Panc1 (cell line): ENCODE measurements around the gene MEGF11. TPM values are rescaled to one million over a fixed set of nuclear protein-coding genes. Genes with fewer than 3 reads are reported as not detected.
"Not testable (repeated sequence)": the region's sequence is repeated elsewhere in the genome, so short reads cannot be mapped to it uniquely, and the experiment has no call there.

ENCODE experiments used
- ATAC-seq: fragments of 200-7000 bp; cut with Tn5 transposase; 2 replicates; pipeline ENCODE4 v1.9.1; 2020; ENCODE audit warnings: mild to moderate bottlenecking, moderate library complexity
- BruUV-seq: library from RNA; stranded (reverse); fragments of 400-500 nt; replicated peaks from 2 replicates; lab custom pipeline; 2021; lab: Mats Ljungman, UMichigan
- CTCF ChIA-PET: fragments of 300-600 bp; sonication (Branson Sonifier 250); formaldehyde crosslinking; loops from one replicate; lab custom pipeline; 2022; ENCODE audit warnings: antibody characterized with exemption; lab: Charles Lee
- POLR2A ChIA-PET: fragments of 300-600 bp; sonication (Branson Sonifier 250); formaldehyde crosslinking; loops from one replicate; lab custom pipeline; 2022; ENCODE audit warnings: antibody characterized with exemption; lab: Charles Lee
- DNase-seq: peaks from one replicate; pipeline ENCODE4 v3.0.0-alpha.2; 2010; ENCODE audit warnings: low read depth, low spot score
- H3K27ac ChIP-seq: 2 replicates; pipeline ENCODE4 v1.5.1; 2011; ENCODE audit warnings: mild to moderate bottlenecking, low read length, inconsistent platforms
- H3K27me3 ChIP-seq: fragments of 200-500 bp; sonication (Bioruptor generic); 2 replicates; pipeline ENCODE4 v1.6.0; 2014; ENCODE audit warnings: low read length, inconsistent platforms; ENCODE audit not compliant: control insufficient read depth, insufficient read depth
- H3K36me3 ChIP-seq: fragments of 200-500 bp; sonication (Bioruptor generic); 2 replicates; pipeline ENCODE4 v1.5.1; 2014; ENCODE audit warnings: inconsistent platforms, mild to moderate bottlenecking, low read length, moderate library complexity; ENCODE audit not compliant: control insufficient read depth, insufficient read depth
- H3K4me1 ChIP-seq: 2 replicates; pipeline ENCODE4 v1.5.1; 2011; ENCODE audit warnings: inconsistent platforms, mild to moderate bottlenecking, low read length, moderate library complexity; ENCODE audit not compliant: control insufficient read depth, insufficient read depth
- H3K4me3 ChIP-seq, 2 experiments: 2 replicates each; pipeline ENCODE4 v1.5.1; 2011 to 2012; ENCODE audit warnings: low read depth in 2 of 2, low read length in 2 of 2, mild to moderate bottlenecking in 2 of 2, inconsistent platforms in 1 of 2, moderate library complexity in 1 of 2
- H3K9me3 ChIP-seq: fragments of 200-500 bp; sonication (Bioruptor generic); 2 replicates; pipeline ENCODE4 v1.5.1; 2014; ENCODE audit warnings: low read depth, mild to moderate bottlenecking, inconsistent platforms, low read length, moderate library complexity; ENCODE audit not compliant: control insufficient read depth, insufficient read depth
- POLR2AphosphoS5 ChIP-seq: IDR thresholded peaks from 2 replicates; pipeline ENCODE4 v1.6.1; 2012; ENCODE audit warnings: mild to moderate bottlenecking, low read depth, low read length, moderate library complexity
- SIN3A ChIP-seq: IDR thresholded peaks from 2 replicates; pipeline ENCODE4 v1.6.1; 2012; ENCODE audit warnings: low read depth, mild to moderate bottlenecking, low read length, moderate library complexity, borderline replicate concordance; ENCODE audit not compliant: insufficient read depth
- TCF7L2 ChIP-seq: IDR thresholded peaks from 2 replicates; pipeline ENCODE4 v1.6.1; 2011; ENCODE audit warnings: mild to moderate bottlenecking, low read depth, low read length, inconsistent platforms
- in situ Hi-C: cut with HindIII; loops from 2 replicates; pipeline ENCODE4 v1.10.0; 2016; ENCODE audit warnings: low sequenced_read_pairs, low pct_unique_long_range_greater_than_20kb
- intact Hi-C: fragments of 100-400 bp; cut with micrococcal nuclease; formaldehyde crosslinking; loops from one replicate; pipeline ENCODE4 v1.10.0; 2022; ENCODE audit not compliant: unreplicated experiment
- total RNA-seq: library from RNA; stranded (reverse); gene quantifications from one replicate; pipeline ENCODE4 v1.2.1, GENCODE V29; 2021; ENCODE audit not compliant: unreplicated experiment
- TF ChIP-seq, protein P1 (sequence below), 2 experiments: IDR thresholded peaks; 2 replicates each; pipeline ENCODE4 v1.6.1; 2011 to 2012; ENCODE audit warnings: low read depth in 2 of 2, control low read depth in 1 of 2, low read length in 1 of 2, mild to moderate bottlenecking in 1 of 2, moderate library complexity in 1 of 2; ENCODE audit not compliant: insufficient read depth in 1 of 2
- TF ChIP-seq, protein P2 (sequence below): fragments of 450-650 bp; IDR thresholded peaks from 2 replicates; pipeline ENCODE4 v1.5.1; 2017; ENCODE audit warnings: mild to moderate bottlenecking

Gene MEGF11
- total RNA-seq, 1 experiment from 2014 or later, result 0.95 TPM

DNA sequence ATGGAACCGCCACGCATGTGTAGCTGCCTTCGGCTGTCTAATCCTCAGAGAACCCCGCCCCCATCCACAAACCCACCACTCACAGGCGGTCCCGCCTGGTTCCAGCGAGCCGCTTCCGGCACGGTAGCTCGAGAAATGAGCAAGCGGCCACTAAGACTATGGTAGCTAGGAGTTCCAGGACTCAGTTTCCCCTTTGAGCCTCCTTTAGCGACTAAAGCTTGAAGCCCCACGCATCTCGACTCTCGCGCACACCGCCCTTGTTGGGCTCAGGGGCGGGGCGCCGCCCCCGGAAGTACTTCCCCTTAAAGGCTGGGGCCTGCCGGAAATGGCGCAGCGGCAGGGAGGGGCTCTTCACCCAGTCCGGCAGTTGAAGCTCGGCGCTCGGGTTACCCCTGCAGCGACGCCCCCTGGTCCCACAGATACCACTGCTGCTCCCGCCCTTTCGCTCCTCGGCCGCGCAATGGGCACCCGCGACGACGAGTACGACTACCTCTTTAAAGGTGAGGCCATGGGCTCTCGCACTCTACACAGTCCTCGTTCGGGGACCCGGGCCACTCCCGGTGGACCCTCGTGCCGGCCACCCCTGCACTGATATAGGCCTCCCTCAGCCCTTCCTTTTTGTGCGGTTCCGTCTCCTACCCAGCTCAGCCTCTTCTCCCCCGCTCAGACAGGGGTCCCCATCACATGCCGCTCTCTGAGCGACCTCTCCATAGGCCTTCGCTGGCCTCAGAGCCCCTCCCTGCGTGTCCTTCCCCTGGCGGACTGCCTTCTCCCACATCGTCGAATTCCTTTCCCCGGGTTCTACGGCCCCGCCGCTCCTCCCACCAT, 384.2 kb downstream of the MEGF11 start, which contains the start of gene RAB11A:
Gene RAB11A (plus strand): TSS at position 366 of the 828 bp plus-strand sequence. CDS start 95 bp downstream, at position 461.
- ATAC-seq (peak; percentile 97), DNase-seq (peak; percentile 71)
- Histone ChIP-seq H3K27me3 (no peaks in the 10 kb centered on the region), H3K4me3 (peak within 1 kb of the TSS; percentile 76 to 98), H3K9me3 (no peaks in the 10 kb centered on the region), H3K4me1 (peaks cover 2% of the 10 kb centered on the region; the same call in 1 of the 2 replicates), H3K36me3 (no peaks in the 10 kb centered on the region; the same call in 1 of the 2 replicates), H3K27ac (peak within 1 kb of the TSS; percentile 91)
- intact Hi-C loops, result no loop called here
- TF ChIP-seq SIN3A (peak; percentile 80; the same call in 1 of the 2 replicates), TCF7L2 (peak; percentile 22; the same call in 1 of the 2 replicates), POLR2AphosphoS5 (peak; percentile 99)
- TF ChIP-seq, protein P1, sequence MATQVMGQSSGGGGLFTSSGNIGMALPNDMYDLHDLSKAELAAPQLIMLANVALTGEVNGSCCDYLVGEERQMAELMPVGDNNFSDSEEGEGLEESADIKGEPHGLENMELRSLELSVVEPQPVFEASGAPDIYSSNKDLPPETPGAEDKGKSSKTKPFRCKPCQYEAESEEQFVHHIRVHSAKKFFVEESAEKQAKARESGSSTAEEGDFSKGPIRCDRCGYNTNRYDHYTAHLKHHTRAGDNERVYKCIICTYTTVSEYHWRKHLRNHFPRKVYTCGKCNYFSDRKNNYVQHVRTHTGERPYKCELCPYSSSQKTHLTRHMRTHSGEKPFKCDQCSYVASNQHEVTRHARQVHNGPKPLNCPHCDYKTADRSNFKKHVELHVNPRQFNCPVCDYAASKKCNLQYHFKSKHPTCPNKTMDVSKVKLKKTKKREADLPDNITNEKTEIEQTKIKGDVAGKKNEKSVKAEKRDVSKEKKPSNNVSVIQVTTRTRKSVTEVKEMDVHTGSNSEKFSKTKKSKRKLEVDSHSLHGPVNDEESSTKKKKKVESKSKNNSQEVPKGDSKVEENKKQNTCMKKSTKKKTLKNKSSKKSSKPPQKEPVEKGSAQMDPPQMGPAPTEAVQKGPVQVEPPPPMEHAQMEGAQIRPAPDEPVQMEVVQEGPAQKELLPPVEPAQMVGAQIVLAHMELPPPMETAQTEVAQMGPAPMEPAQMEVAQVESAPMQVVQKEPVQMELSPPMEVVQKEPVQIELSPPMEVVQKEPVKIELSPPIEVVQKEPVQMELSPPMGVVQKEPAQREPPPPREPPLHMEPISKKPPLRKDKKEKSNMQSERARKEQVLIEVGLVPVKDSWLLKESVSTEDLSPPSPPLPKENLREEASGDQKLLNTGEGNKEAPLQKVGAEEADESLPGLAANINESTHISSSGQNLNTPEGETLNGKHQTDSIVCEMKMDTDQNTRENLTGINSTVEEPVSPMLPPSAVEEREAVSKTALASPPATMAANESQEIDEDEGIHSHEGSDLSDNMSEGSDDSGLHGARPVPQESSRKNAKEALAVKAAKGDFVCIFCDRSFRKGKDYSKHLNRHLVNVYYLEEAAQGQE (IDR thresholded peaks at IDR 0.05; ENCODE audit: insufficient read depth in 1 of 2, low read depth in 2 of 2, low read length in 1 of 2), result no peak
- TF ChIP-seq, protein P2, sequence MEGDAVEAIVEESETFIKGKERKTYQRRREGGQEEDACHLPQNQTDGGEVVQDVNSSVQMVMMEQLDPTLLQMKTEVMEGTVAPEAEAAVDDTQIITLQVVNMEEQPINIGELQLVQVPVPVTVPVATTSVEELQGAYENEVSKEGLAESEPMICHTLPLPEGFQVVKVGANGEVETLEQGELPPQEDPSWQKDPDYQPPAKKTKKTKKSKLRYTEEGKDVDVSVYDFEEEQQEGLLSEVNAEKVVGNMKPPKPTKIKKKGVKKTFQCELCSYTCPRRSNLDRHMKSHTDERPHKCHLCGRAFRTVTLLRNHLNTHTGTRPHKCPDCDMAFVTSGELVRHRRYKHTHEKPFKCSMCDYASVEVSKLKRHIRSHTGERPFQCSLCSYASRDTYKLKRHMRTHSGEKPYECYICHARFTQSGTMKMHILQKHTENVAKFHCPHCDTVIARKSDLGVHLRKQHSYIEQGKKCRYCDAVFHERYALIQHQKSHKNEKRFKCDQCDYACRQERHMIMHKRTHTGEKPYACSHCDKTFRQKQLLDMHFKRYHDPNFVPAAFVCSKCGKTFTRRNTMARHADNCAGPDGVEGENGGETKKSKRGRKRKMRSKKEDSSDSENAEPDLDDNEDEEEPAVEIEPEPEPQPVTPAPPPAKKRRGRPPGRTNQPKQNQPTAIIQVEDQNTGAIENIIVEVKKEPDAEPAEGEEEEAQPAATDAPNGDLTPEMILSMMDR, result peak; percentile 62; the same call in 1 of the 2 replicates
- ChIA-PET CTCF (interaction anchor here (0.6 to 2.1 kb wide), 4 partner anchors 37 to 310 kb away, joined by 3 to 10 read pairs (median 4); no protein-coding TSS in a partner anchor), POLR2A (interaction anchor here (0.5 to 1.2 kb wide), 7 partner anchors 13 to 282 kb away, joined by 3 to 20 read pairs (median 5); no protein-coding TSS in a partner anchor)
- in situ Hi-C loops, result no loop called here
- BruUV-seq, result no TSS peak

DNA sequence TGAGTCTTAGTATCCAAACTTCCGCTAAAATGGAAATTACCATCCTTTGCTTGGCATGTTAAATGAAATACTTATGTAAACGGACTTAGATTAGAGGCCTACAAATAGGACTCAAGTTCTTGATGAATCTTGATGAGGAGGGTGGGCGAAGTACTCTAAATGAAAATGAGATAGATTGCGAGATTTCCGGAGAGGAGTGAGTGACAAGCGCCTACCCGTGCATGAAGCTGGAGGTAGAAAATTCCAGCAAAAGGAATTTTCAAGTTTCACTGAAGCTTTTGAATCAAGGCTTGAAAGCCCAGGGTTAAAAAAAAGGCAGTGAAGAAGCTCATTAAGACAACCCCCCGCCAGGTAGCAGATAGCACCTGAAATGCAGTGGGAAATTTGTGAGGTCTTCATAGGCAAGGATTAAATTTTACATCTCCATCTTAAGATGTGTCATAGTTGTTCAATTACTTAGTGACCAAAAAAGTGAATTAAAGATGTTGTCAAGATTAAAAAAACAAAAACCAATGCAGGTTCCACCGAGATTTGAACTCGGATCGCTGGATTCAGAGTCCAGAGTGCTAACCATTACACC, 384.9 kb downstream of the MEGF11 start:
- TF ChIP-seq POLR2AphosphoS5 (no peak), SIN3A (no peak), TCF7L2 (no peak)
- TF ChIP-seq, protein P2, result no peak
- TF ChIP-seq, protein P1 (IDR thresholded peaks at IDR 0.05; ENCODE audit: insufficient read depth in 1 of 2, low read depth in 2 of 2, low read length in 1 of 2), result no peak
- no peaks in the 10 kb centered on the region for H3K27me3 ChIP-seq
- no peaks in the 10 kb centered on the region for H3K9me3 ChIP-seq
- POLR2A ChIA-PET, result interaction anchor here (0.5 to 1.1 kb wide), 5 partner anchors 12 to 282 kb away, joined by 3 to 6 read pairs (median 3); no protein-coding TSS in a partner anchor
- peaks cover 2% of the 10 kb centered on the region; the same call in 1 of the 2 replicates for H3K4me1 ChIP-seq
- intact Hi-C loops (no loop called here), in situ Hi-C loops (no loop called here)
- no peak for DNase-seq
- ATAC-seq, result no peak
- H3K4me3 ChIP-seq, result peak overlapping the region; percentile 76 to 98
- H3K27ac ChIP-seq, result peak overlapping the region; percentile 91
- CTCF ChIA-PET, result interaction anchor here (0.6 to 2.1 kb wide), 2 partner anchors 36 to 311 kb away, joined by 4 to 10 read pairs; no protein-coding TSS in a partner anchor
- BruUV-seq, result no TSS peak
- no peaks in the 10 kb centered on the region for H3K36me3 ChIP-seq

DNA sequence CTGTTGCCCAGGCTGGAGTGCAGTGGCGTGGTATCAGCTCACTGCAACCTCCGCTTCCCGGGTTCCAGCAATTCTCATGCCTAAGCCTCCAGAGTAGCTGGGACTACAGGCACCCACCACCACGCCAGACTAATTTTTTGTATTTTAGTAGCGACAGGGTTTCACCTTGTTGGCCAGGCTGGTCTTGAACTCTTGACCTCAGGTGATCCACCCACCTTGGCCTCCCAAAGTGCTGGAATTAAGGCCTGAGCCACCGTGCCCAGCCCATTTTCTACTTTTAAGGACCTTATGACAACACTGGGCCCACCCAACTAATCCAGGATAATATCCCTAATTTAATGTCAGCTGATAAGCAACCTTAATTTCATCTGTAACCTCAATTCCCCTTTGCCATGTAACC, 385.6 kb downstream of the MEGF11 start:
- H3K9me3 ChIP-seq, ATAC-seq, in situ Hi-C loops, H3K4me1 ChIP-seq, DNase-seq, H3K27ac ChIP-seq, H3K27me3 ChIP-seq, H3K4me3 ChIP-seq, CTCF ChIA-PET, BruUV-seq, H3K36me3 ChIP-seq, POLR2A ChIA-PET, intact Hi-C loops: not testable (repeated sequence)
